Measurements from ENCODE around the gene LTA4H. TPM values are rescaled to one million over a fixed set of nuclear protein-coding genes. Genes with fewer than 3 reads are reported as not detected.
A peak's percentile ranks its signal among the peaks of the same experiment; 100 is the strongest.

Gene LTA4H
- total RNA-seq, 1 donor from 2014 or later = 27.6 TPM

- DNase-seq = no peak
- H3K9me3 Mint-ChIP-seq (ENCODE audit: unreplicated experiment) = peaks cover 8% of the 10 kb centered on the region
- peaks cover 2% of the 10 kb centered on the region for H3K27me3 Mint-ChIP-seq (ENCODE audit: unreplicated experiment)
- H3K27ac Mint-ChIP-seq (ENCODE audit: unreplicated experiment) = no peak overlapping the region
- no peaks in the 10 kb centered on the region for H3K36me3 Mint-ChIP-seq (ENCODE audit: unreplicated experiment)
- H3K4me1 Mint-ChIP-seq (ENCODE audit: low read depth, unreplicated experiment) = peaks cover 4% of the 10 kb centered on the region
- no peak overlapping the region for H3K4me3 Mint-ChIP-seq (ENCODE audit: unreplicated experiment)
- no peak for TF ChIP-seq CTCF (IDR thresholded peaks at IDR 0.05; ENCODE audit: partially characterized antibody, unreplicated experiment)
Measured at GRCh38 chr12:96064966-96065365, 29.6 kb upstream of the LTA4H start.

- no peak for TF ChIP-seq CTCF (IDR thresholded peaks at IDR 0.05; ENCODE audit: partially characterized antibody, unreplicated experiment)
- H3K4me3 Mint-ChIP-seq (ENCODE audit: unreplicated experiment) = no peak overlapping the region
- no peak for DNase-seq
- peaks cover 4% of the 10 kb centered on the region for H3K4me1 Mint-ChIP-seq (ENCODE audit: low read depth, unreplicated experiment)
- H3K27me3 Mint-ChIP-seq (ENCODE audit: unreplicated experiment) = peaks cover 2% of the 10 kb centered on the region
- H3K36me3 Mint-ChIP-seq (ENCODE audit: unreplicated experiment) = no peaks in the 10 kb centered on the region
- no peak overlapping the region for H3K27ac Mint-ChIP-seq (ENCODE audit: unreplicated experiment)
- H3K9me3 Mint-ChIP-seq (ENCODE audit: unreplicated experiment) = peaks cover 4% of the 10 kb centered on the region
Measured at GRCh38 chr12:96064271-96064670, 28.9 kb upstream of the LTA4H start.

GRCh38 chr12:96063046-96063445 lies 27.7 kb upstream of the LTA4H start:
- H3K4me3 Mint-ChIP-seq (ENCODE audit: unreplicated experiment) = no peak overlapping the region
- peak overlapping the region; percentile 48 for H3K27ac Mint-ChIP-seq (ENCODE audit: unreplicated experiment)
- H3K9me3 Mint-ChIP-seq (ENCODE audit: unreplicated experiment) = peaks cover 4% of the 10 kb centered on the region
- H3K27me3 Mint-ChIP-seq (ENCODE audit: unreplicated experiment) = peaks cover 2% of the 10 kb centered on the region
- no peak for TF ChIP-seq CTCF (IDR thresholded peaks at IDR 0.05; ENCODE audit: partially characterized antibody, unreplicated experiment)
- peaks cover 4% of the 10 kb centered on the region for H3K4me1 Mint-ChIP-seq (ENCODE audit: low read depth, unreplicated experiment)
- no peak for DNase-seq
- H3K36me3 Mint-ChIP-seq (ENCODE audit: unreplicated experiment) = no peaks in the 10 kb centered on the region

GRCh38 chr12:96061864-96062453 lies 26.6 kb upstream of the LTA4H start:
- peak; percentile 73 for DNase-seq
- H3K4me1 Mint-ChIP-seq (ENCODE audit: low read depth, unreplicated experiment) = peaks cover 4% of the 10 kb centered on the region
- peaks cover 2% of the 10 kb centered on the region for H3K27me3 Mint-ChIP-seq (ENCODE audit: unreplicated experiment)
- H3K9me3 Mint-ChIP-seq (ENCODE audit: unreplicated experiment) = peaks cover 4% of the 10 kb centered on the region
- peak; percentile 82 for TF ChIP-seq CTCF (IDR thresholded peaks at IDR 0.05; ENCODE audit: partially characterized antibody, unreplicated experiment)
- H3K4me3 Mint-ChIP-seq (ENCODE audit: unreplicated experiment) = no peak overlapping the region
- no peak overlapping the region for H3K27ac Mint-ChIP-seq (ENCODE audit: unreplicated experiment)
- no peaks in the 10 kb centered on the region for H3K36me3 Mint-ChIP-seq (ENCODE audit: unreplicated experiment)

GRCh38 chr12:96061323-96061722 lies 25.9 kb upstream of the LTA4H start:
- Mint-ChIP-seq H3K27ac (ENCODE audit: unreplicated experiment) (no peak overlapping the region), H3K9me3 (ENCODE audit: unreplicated experiment) (peaks cover 5% of the 10 kb centered on the region), H3K36me3 (ENCODE audit: unreplicated experiment) (no peaks in the 10 kb centered on the region), H3K4me1 (ENCODE audit: low read depth, unreplicated experiment) (peaks cover 4% of the 10 kb centered on the region), H3K27me3 (ENCODE audit: unreplicated experiment) (peaks cover 2% of the 10 kb centered on the region), H3K4me3 (ENCODE audit: unreplicated experiment) (no peak overlapping the region)
- no peak for TF ChIP-seq CTCF (IDR thresholded peaks at IDR 0.05; ENCODE audit: partially characterized antibody, unreplicated experiment)
- DNase-seq = no peak
